GM20000 (cell line): ENCODE results near the gene ASPHD2.

Experiments
- DNase-seq: peaks from one replicate; pipeline ENCODE4 v3.0.0; 2012; ENCODE audit warnings: low spot score
- TF ChIP-seq, protein P1 (sequence below): IDR thresholded peaks from 2 replicates; pipeline ENCODE4 v1.5.1; 2012; ENCODE audit warnings: mild to moderate bottlenecking, control low read depth; ENCODE audit errors: extremely low read depth, missing control alignments

ASPHD2 gene

DNA sequence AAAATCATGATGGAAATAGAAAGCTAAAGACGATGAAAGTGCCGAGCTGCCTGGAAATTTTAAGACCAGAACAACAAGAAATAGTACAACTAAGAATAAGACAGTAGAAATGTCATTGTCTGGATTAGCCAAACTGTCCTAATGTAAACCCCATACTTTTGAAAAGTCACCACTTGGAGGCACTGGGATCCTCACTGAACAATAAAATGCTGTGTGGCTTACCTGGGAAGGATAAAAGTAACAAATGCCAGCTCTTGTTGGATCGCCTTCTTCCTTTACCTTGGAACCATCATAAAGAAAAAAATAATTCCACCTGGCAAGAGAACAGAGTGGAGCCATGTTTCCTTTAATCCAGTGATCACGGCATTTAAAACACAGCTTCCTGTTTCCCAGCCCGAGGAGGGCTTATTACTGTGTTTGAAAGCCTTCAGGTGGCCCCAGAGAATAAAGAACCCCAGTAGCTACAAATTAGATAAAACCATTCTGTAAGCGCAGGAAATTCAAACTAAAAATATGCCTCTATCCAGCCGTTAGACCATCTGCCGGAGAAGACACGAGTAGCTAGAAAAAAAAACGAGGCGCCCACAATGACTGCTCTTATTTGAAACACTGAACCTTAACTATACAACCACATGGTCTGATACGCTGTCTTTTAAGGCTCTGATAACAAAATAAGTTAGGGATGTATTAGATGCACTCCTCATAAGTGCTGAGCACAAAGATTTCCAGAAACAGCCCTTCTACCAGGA lies 50.2 kb downstream of the ASPHD2 start:
- TF ChIP-seq, protein P1, sequence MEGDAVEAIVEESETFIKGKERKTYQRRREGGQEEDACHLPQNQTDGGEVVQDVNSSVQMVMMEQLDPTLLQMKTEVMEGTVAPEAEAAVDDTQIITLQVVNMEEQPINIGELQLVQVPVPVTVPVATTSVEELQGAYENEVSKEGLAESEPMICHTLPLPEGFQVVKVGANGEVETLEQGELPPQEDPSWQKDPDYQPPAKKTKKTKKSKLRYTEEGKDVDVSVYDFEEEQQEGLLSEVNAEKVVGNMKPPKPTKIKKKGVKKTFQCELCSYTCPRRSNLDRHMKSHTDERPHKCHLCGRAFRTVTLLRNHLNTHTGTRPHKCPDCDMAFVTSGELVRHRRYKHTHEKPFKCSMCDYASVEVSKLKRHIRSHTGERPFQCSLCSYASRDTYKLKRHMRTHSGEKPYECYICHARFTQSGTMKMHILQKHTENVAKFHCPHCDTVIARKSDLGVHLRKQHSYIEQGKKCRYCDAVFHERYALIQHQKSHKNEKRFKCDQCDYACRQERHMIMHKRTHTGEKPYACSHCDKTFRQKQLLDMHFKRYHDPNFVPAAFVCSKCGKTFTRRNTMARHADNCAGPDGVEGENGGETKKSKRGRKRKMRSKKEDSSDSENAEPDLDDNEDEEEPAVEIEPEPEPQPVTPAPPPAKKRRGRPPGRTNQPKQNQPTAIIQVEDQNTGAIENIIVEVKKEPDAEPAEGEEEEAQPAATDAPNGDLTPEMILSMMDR: no peak
- no peak for DNase-seq

DNA sequence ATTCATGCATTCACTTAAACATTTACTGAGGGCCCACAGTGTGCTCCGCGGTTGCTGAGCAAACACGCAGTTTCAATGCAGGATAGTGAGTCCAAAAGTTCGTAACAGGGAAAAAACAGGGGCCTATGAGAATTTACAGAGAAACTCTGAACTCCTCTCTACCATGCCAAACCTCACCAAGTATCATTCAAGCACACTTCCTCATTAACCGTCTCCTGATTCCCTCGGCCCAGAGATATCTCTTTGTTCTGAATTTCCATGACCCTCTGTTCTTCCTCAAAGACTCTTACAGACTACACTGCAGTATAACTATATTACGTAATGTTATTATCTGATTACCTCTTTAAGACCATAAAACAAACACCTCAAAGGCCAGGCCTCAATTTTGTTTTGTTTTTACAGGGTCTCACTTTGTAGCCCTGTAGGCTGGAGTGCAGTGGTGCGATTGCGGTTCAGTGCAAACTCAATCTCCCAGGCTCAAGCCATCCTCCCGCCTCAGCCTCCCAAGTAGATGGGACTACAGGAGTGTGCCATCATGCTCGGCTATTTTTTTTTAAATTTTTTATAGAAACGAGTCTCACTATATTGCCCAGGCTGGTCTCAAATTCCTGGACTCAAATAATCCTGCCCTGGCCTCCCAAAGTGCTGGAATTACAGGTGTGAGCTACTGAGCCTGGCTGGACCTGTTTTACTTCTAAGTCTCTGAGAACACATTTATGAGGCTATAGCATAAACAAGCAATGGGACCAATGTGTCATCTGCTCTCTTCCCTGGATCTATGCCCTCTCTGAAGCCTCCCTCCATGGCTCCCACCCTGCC lies 50.9 kb downstream of the ASPHD2 start:
- TF ChIP-seq, protein P1: no peak
- DNase-seq: no peak

DNA sequence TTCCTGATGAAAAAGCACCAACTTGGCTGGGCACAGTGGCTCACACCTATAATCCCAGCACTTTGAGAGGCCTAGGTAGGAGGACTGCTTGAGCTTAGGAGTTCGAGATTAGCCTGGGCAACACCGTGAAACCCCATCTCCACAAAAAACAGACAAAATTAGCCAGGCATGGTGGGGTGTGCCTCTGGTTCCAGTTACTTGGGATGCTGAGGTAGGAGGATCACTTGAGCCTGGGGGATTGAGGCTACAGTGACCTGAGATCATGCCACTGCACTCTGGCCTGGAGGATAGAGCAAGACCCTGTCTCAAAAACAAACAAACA lies 51.5 kb downstream of the ASPHD2 start:
- TF ChIP-seq, protein P1: no peak
- no peak for DNase-seq

DNA sequence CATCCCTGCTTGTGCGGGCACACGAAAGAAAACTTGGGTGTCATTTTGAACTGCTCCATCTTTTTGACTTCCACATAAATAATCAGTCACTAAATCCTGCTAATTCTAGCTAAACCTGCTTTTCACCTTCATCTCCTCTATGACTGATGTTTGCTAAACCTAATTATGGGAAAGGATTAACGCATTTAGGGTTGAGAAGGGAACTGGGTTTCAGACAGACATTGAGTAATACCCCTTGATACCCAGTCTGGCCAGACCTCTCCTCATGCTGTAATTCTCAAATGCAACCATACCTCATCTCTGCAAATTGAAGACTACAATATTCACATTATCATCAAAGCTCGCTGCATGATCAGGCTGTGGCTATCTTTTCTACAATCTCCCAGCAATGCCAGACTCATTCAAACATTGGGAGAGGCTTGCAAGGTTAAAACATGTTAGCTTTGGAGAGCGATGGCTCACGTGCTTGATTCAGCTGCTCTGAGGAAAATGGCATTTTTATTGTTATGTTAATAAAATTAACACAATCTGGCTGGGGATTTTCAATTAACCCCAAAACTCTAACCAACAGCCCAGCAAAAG lies 52.1 kb downstream of the ASPHD2 start:
- TF ChIP-seq, protein P1: no peak
- DNase-seq: no peak

DNA sequence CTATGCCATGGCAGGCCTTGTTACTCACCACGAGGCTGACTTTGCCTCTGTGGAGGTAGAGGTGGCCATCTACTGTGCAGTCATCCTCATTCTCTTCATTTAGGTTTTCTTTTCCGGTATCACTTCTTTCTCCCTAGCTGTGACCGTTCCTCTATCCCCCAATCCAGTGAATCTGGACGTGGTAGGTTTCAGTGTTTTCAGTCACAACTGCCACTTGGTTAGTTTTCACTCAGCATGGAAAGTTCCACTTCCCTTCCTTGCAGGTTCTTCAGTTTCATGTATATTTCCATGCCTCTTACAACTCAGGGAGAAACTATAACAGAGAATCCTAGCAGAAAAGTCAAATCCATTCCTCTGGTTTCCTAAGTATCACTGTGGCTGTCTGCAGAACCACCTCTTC lies 52.6 kb downstream of the ASPHD2 start:
- peak; percentile 40 for DNase-seq
- TF ChIP-seq, protein P1: no peak

DNA sequence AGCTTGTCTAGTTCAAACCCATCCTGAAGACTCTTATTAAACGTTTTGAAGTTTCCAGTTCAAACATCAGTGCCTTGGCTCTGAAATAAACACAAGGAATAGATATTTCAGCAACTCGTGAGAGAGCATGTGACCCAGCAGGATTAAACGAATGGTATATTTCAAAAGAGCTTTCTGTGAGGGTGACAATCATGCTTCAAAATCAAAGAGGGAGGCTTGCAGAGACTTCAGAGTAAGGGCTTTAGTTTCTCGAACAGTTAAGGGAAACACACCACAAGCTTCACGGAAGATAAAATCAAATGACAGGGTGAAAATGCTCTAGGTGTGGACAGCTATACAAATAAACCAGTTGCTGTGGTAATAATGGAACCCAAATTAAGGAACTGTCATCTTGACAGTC lies 53.1 kb downstream of the ASPHD2 start:
- no peak for DNase-seq
- TF ChIP-seq, protein P1: no peak

DNA sequence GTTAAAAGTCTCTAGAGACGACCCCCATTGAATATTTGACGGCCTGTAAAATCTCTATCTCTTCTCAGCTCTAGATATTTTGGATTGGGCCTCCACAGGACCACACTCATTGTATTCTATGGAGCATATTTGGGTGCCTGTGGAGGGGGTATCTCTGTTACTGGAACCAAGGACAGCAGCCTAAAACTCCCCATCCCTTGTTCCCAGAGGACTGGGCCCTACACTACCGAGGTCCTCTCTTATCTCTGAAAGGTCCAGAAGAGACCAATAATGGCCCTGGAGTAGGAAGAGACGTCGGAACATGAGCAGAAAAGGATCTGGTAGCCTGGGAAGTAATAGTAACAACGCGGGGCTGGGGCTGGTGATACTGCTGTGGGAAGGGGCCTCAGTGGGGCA lies 54.0 kb downstream of the ASPHD2 start:
- TF ChIP-seq, protein P1: no peak
- no peak for DNase-seq
